Panc1 (cell line): ENCODE results near the gene GMNC. TPM values are rescaled to one million over a fixed set of nuclear protein-coding genes. Genes with fewer than 3 reads are reported as not detected.

Experiments used
- ATAC-seq: fragments of 200-7000 bp; cut with Tn5 transposase; 2 replicates; pipeline ENCODE4 v1.9.1; 2020; ENCODE audit warnings: mild to moderate bottlenecking, moderate library complexity
- BruUV-seq: library from RNA; stranded (reverse); fragments of 400-500 nt; replicated peaks from 2 replicates; lab custom pipeline; 2021; lab: Mats Ljungman, UMichigan
- CTCF ChIA-PET: fragments of 300-600 bp; sonication (Branson Sonifier 250); formaldehyde crosslinking; loops from one replicate; lab custom pipeline; 2022; ENCODE audit warnings: antibody characterized with exemption; lab: Charles Lee
- POLR2A ChIA-PET: fragments of 300-600 bp; sonication (Branson Sonifier 250); formaldehyde crosslinking; loops from one replicate; lab custom pipeline; 2022; ENCODE audit warnings: antibody characterized with exemption; lab: Charles Lee
- DNase-seq: peaks from one replicate; pipeline ENCODE4 v3.0.0-alpha.2; 2010; ENCODE audit warnings: low read depth, low spot score
- H3K27ac ChIP-seq: 2 replicates; pipeline ENCODE4 v1.5.1; 2011; ENCODE audit warnings: mild to moderate bottlenecking, low read length, inconsistent platforms
- H3K27me3 ChIP-seq: fragments of 200-500 bp; sonication (Bioruptor generic); 2 replicates; pipeline ENCODE4 v1.6.0; 2014; ENCODE audit warnings: low read length, inconsistent platforms; ENCODE audit not compliant: control insufficient read depth, insufficient read depth
- H3K36me3 ChIP-seq: fragments of 200-500 bp; sonication (Bioruptor generic); 2 replicates; pipeline ENCODE4 v1.5.1; 2014; ENCODE audit warnings: inconsistent platforms, mild to moderate bottlenecking, low read length, moderate library complexity; ENCODE audit not compliant: control insufficient read depth, insufficient read depth
- H3K4me1 ChIP-seq: 2 replicates; pipeline ENCODE4 v1.5.1; 2011; ENCODE audit warnings: inconsistent platforms, mild to moderate bottlenecking, low read length, moderate library complexity; ENCODE audit not compliant: control insufficient read depth, insufficient read depth
- H3K4me3 ChIP-seq, 2 experiments: 2 replicates each; pipeline ENCODE4 v1.5.1; 2011 to 2012; ENCODE audit warnings: low read depth in 2 of 2, low read length in 2 of 2, mild to moderate bottlenecking in 2 of 2, inconsistent platforms in 1 of 2, moderate library complexity in 1 of 2
- H3K9me3 ChIP-seq: fragments of 200-500 bp; sonication (Bioruptor generic); 2 replicates; pipeline ENCODE4 v1.5.1; 2014; ENCODE audit warnings: low read depth, mild to moderate bottlenecking, inconsistent platforms, low read length, moderate library complexity; ENCODE audit not compliant: control insufficient read depth, insufficient read depth
- POLR2AphosphoS5 ChIP-seq: IDR thresholded peaks from 2 replicates; pipeline ENCODE4 v1.6.1; 2012; ENCODE audit warnings: mild to moderate bottlenecking, low read depth, low read length, moderate library complexity
- SIN3A ChIP-seq: IDR thresholded peaks from 2 replicates; pipeline ENCODE4 v1.6.1; 2012; ENCODE audit warnings: low read depth, mild to moderate bottlenecking, low read length, moderate library complexity, borderline replicate concordance; ENCODE audit not compliant: insufficient read depth
- TCF7L2 ChIP-seq: IDR thresholded peaks from 2 replicates; pipeline ENCODE4 v1.6.1; 2011; ENCODE audit warnings: mild to moderate bottlenecking, low read depth, low read length, inconsistent platforms
- in situ Hi-C: cut with HindIII; loops from 2 replicates; pipeline ENCODE4 v1.10.0; 2016; ENCODE audit warnings: low sequenced_read_pairs, low pct_unique_long_range_greater_than_20kb
- intact Hi-C: fragments of 100-400 bp; cut with micrococcal nuclease; formaldehyde crosslinking; loops from one replicate; pipeline ENCODE4 v1.10.0; 2022; ENCODE audit not compliant: unreplicated experiment
- total RNA-seq: library from RNA; stranded (reverse); gene quantifications from one replicate; pipeline ENCODE4 v1.2.1, GENCODE V29; 2021; ENCODE audit not compliant: unreplicated experiment
- TF ChIP-seq, protein P1 (sequence below): fragments of 450-650 bp; IDR thresholded peaks from 2 replicates; pipeline ENCODE4 v1.5.1; 2017; ENCODE audit warnings: mild to moderate bottlenecking
- TF ChIP-seq, protein P2 (sequence below), 2 experiments: IDR thresholded peaks; 2 replicates each; pipeline ENCODE4 v1.6.1; 2011 to 2012; ENCODE audit warnings: low read depth in 2 of 2, control low read depth in 1 of 2, low read length in 1 of 2, mild to moderate bottlenecking in 1 of 2, moderate library complexity in 1 of 2; ENCODE audit not compliant: insufficient read depth in 1 of 2

Gene GMNC
- total RNA-seq, 1 experiment from 2014 or later = not detected

DNA sequence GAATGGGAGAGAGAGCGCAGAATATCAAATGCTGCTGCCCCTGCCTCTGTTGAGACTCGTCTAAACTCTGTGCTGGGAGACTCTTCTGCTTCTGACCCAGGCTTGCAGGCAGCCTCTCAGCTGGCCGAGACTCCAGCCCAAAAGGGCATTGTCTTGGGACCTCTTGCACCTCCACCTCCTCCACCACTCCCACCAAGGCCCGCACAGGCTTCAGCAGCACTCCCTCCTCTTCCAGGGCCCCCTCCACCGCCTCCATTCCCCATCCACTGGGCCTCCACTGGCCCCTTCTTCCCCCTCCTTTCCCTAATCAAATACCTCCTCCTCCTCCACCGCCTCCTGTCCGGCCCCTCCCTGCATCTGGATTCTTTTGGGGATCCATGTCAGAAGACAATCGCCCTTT is 31.3 kb downstream of the GMNC start:
- ChIA-PET POLR2A (no interaction called here), CTCF (no interaction called here)
- no peaks in the 10 kb centered on the region for H3K4me1 ChIP-seq
- no peaks in the 10 kb centered on the region for H3K27me3 ChIP-seq
- BruUV-seq = no TSS peak
- intact Hi-C loops (no loop called here), in situ Hi-C loops (no loop called here)
- TF ChIP-seq POLR2AphosphoS5 = no peak
- TF ChIP-seq, protein P1, sequence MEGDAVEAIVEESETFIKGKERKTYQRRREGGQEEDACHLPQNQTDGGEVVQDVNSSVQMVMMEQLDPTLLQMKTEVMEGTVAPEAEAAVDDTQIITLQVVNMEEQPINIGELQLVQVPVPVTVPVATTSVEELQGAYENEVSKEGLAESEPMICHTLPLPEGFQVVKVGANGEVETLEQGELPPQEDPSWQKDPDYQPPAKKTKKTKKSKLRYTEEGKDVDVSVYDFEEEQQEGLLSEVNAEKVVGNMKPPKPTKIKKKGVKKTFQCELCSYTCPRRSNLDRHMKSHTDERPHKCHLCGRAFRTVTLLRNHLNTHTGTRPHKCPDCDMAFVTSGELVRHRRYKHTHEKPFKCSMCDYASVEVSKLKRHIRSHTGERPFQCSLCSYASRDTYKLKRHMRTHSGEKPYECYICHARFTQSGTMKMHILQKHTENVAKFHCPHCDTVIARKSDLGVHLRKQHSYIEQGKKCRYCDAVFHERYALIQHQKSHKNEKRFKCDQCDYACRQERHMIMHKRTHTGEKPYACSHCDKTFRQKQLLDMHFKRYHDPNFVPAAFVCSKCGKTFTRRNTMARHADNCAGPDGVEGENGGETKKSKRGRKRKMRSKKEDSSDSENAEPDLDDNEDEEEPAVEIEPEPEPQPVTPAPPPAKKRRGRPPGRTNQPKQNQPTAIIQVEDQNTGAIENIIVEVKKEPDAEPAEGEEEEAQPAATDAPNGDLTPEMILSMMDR = no peak
- TF ChIP-seq TCF7L2 = no peak
- TF ChIP-seq, protein P2, sequence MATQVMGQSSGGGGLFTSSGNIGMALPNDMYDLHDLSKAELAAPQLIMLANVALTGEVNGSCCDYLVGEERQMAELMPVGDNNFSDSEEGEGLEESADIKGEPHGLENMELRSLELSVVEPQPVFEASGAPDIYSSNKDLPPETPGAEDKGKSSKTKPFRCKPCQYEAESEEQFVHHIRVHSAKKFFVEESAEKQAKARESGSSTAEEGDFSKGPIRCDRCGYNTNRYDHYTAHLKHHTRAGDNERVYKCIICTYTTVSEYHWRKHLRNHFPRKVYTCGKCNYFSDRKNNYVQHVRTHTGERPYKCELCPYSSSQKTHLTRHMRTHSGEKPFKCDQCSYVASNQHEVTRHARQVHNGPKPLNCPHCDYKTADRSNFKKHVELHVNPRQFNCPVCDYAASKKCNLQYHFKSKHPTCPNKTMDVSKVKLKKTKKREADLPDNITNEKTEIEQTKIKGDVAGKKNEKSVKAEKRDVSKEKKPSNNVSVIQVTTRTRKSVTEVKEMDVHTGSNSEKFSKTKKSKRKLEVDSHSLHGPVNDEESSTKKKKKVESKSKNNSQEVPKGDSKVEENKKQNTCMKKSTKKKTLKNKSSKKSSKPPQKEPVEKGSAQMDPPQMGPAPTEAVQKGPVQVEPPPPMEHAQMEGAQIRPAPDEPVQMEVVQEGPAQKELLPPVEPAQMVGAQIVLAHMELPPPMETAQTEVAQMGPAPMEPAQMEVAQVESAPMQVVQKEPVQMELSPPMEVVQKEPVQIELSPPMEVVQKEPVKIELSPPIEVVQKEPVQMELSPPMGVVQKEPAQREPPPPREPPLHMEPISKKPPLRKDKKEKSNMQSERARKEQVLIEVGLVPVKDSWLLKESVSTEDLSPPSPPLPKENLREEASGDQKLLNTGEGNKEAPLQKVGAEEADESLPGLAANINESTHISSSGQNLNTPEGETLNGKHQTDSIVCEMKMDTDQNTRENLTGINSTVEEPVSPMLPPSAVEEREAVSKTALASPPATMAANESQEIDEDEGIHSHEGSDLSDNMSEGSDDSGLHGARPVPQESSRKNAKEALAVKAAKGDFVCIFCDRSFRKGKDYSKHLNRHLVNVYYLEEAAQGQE (IDR thresholded peaks at IDR 0.05; ENCODE audit: insufficient read depth in 1 of 2, low read depth in 2 of 2, low read length in 1 of 2) = no peak
- no peak for TF ChIP-seq SIN3A
- DNase-seq (no peak), ATAC-seq (no peak)
- no peak overlapping the region for H3K27ac ChIP-seq
- no peaks in the 10 kb centered on the region for H3K36me3 ChIP-seq
- no peak overlapping the region for H3K4me3 ChIP-seq
- no peaks in the 10 kb centered on the region for H3K9me3 ChIP-seq

DNA sequence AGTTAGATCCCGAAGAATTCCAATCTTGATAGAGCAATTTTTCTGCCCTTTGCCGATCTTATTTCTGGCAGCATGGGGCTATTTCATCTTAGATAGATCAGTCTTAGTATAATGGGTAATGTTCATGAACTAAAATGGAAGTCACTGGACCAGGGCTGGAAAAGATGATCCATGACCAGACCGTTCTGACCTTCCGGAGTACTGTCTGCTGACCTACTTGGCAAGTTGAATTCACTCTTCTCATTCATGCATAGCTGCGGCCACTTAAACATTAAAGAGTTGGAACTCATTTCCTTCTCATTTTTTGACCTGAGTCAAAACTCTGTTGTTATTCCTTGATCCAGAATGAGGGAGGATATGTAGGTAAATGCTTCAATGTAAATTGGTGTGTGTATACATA is 32.5 kb downstream of the GMNC start:
- no peak overlapping the region for H3K4me3 ChIP-seq
- H3K27ac ChIP-seq = no peak overlapping the region
- ATAC-seq (no peak), DNase-seq (no peak)
- intact Hi-C loops (no loop called here), in situ Hi-C loops (no loop called here)
- ChIA-PET POLR2A (no interaction called here), CTCF (interaction anchor here (0.6 kb wide), 1 partner anchor 857 kb away, joined by 3 read pairs; no protein-coding TSS in a partner anchor)
- no peaks in the 10 kb centered on the region for H3K4me1 ChIP-seq
- BruUV-seq = no TSS peak
- H3K36me3 ChIP-seq = no peaks in the 10 kb centered on the region
- no peaks in the 10 kb centered on the region for H3K9me3 ChIP-seq
- TF ChIP-seq, protein P1 = no peak
- TF ChIP-seq POLR2AphosphoS5 (no peak), SIN3A (no peak), TCF7L2 (no peak)
- TF ChIP-seq, protein P2 (IDR thresholded peaks at IDR 0.05; ENCODE audit: insufficient read depth in 1 of 2, low read depth in 2 of 2, low read length in 1 of 2) = no peak
- H3K27me3 ChIP-seq = no peaks in the 10 kb centered on the region
